ENCODE results near the gene BIRC2.

DNA sequence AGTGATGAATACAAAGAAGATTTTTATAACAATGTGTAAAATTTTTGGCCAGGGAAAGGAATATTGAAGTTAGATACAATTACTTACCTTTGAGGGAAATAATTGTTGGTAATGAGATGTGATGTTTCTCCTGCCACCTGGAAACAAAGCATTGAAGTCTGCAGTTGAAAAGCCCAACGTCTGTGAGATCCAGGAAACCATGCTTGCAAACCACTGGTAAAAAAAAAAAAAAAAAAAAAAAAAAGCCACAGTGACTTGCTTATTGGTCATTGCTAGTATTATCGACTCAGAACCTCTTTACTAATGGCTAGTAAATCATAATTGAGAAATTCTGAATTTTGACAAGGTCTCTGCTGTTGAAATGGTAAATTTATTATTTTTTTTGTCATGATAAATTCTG lies 24.5 kb upstream of the BIRC2 start:
- TF ChIP-seq FOS (IDR thresholded peaks at IDR 0.05; ENCODE audit: low read depth, low read length): no peak
- TF ChIP-seq, protein P1, sequence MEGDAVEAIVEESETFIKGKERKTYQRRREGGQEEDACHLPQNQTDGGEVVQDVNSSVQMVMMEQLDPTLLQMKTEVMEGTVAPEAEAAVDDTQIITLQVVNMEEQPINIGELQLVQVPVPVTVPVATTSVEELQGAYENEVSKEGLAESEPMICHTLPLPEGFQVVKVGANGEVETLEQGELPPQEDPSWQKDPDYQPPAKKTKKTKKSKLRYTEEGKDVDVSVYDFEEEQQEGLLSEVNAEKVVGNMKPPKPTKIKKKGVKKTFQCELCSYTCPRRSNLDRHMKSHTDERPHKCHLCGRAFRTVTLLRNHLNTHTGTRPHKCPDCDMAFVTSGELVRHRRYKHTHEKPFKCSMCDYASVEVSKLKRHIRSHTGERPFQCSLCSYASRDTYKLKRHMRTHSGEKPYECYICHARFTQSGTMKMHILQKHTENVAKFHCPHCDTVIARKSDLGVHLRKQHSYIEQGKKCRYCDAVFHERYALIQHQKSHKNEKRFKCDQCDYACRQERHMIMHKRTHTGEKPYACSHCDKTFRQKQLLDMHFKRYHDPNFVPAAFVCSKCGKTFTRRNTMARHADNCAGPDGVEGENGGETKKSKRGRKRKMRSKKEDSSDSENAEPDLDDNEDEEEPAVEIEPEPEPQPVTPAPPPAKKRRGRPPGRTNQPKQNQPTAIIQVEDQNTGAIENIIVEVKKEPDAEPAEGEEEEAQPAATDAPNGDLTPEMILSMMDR (conservative IDR thresholded peaks at IDR 0.05; ENCODE audit: low read depth, low read length): no peak
